Fibroblast of the conjunctiva (primary cell): ENCODE measurements around the gene LAMA2.

Experiments used
- DNase-seq: peaks from one replicate; pipeline ENCODE4 v3.0.0-alpha.2; 2010; ENCODE audit warnings: low read depth

Gene LAMA2

GRCh38 chr6:129312880-129313279, 429.9 kb downstream of the LAMA2 start:
- peak; percentile 31 for DNase-seq

- DNase-seq: no peak
Observed at GRCh38 chr6:129314575-129314974, 431.6 kb downstream of the LAMA2 start.

- DNase-seq: peak; percentile 71
Observed at GRCh38 chr6:129317931-129318820, 435.2 kb downstream of the LAMA2 start.

- no peak for DNase-seq
Observed at GRCh38 chr6:129320892-129321291, 438.0 kb downstream of the LAMA2 start.

GRCh38 chr6:129321303-129321702, 438.4 kb downstream of the LAMA2 start:
- no peak for DNase-seq

- DNase-seq: no peak
Observed at GRCh38 chr6:129324345-129324744, 441.4 kb downstream of the LAMA2 start.

- DNase-seq: no peak
Observed at GRCh38 chr6:129329678-129330077, 446.7 kb downstream of the LAMA2 start.

GRCh38 chr6:129331450-129332138, 448.7 kb downstream of the LAMA2 start:
- no peak for DNase-seq

- DNase-seq: no peak
Observed at GRCh38 chr6:129335792-129336191, 452.9 kb downstream of the LAMA2 start.

GRCh38 chr6:129338683-129339082, 455.7 kb downstream of the LAMA2 start:
- DNase-seq: no peak

GRCh38 chr6:129340983-129341382, 458.0 kb downstream of the LAMA2 start:
- DNase-seq: peak; percentile 88

- DNase-seq: peak; percentile 60
Observed at GRCh38 chr6:129342243-129342642, 459.3 kb downstream of the LAMA2 start.

- no peak for DNase-seq
Observed at GRCh38 chr6:129342796-129343195, 459.9 kb downstream of the LAMA2 start.

GRCh38 chr6:129344379-129344778, 461.4 kb downstream of the LAMA2 start:
- no peak for DNase-seq

- DNase-seq: peak; percentile 12
Observed at GRCh38 chr6:129345890-129346289, 463.0 kb downstream of the LAMA2 start.

- no peak for DNase-seq
Observed at GRCh38 chr6:129346964-129347363, 464.0 kb downstream of the LAMA2 start.

GRCh38 chr6:129350278-129350677, 467.3 kb downstream of the LAMA2 start:
- no peak for DNase-seq

- DNase-seq: no peak
Observed at GRCh38 chr6:129351807-129352206, 468.9 kb downstream of the LAMA2 start.

- DNase-seq: no peak
Observed at GRCh38 chr6:129353067-129353466, 470.1 kb downstream of the LAMA2 start.

GRCh38 chr6:129356129-129356528, 473.2 kb downstream of the LAMA2 start:
- no peak for DNase-seq

GRCh38 chr6:129359811-129360681, 477.1 kb downstream of the LAMA2 start:
- no peak for DNase-seq

GRCh38 chr6:129360682-129360955, 477.7 kb downstream of the LAMA2 start:
- DNase-seq: no peak

- no peak for DNase-seq
Observed at GRCh38 chr6:129364037-129364436, 481.1 kb downstream of the LAMA2 start.
